Breast epithelium (tissue), 4 donors: ENCODE results near the gene BCL11B. TPM values are rescaled to one million over a fixed set of nuclear protein-coding genes. Genes with fewer than 3 reads are reported as not detected.

Experiments used
- DNase-seq, 2 donors: peaks; one replicate each; pipeline ENCODE4 v3.0.0-alpha.2; 2019; ENCODE audit warnings: low spot score in 2 of 2
- H3K27ac ChIP-seq, 2 donors: fragments of 200-600 bp; sonication (generic) in 1 of 2; one replicate each; pipeline ENCODE4 v1.5.1; 2016 to 2019; ENCODE audit warnings: mild to moderate bottlenecking in 1 of 2
- H3K27me3 ChIP-seq, 2 donors: fragments of 200-600 bp; sonication (generic) in 1 of 2; one replicate each; pipeline versions ENCODE4 v1.5.1 to v1.6.0; 2017 to 2019; ENCODE audit warnings: control low read depth in 1 of 2, mild to moderate bottlenecking in 1 of 2
- H3K36me3 ChIP-seq: fragments of 200-600 bp; one replicate; pipeline ENCODE4 v1.5.1; 2019
- H3K4me1 ChIP-seq, 2 donors: fragments of 200-600 bp; sonication (generic); one replicate each; pipeline ENCODE4 v1.5.1; 2016 to 2019; ENCODE audit warnings: control low read depth in 1 of 2
- H3K4me3 ChIP-seq, 3 donors: fragments of 200-600 bp; sonication (generic); 1 replicate in 2 of 3; 2 replicates in 1 of 3; pipeline ENCODE4 v1.5.1; 2016 to 2019; ENCODE audit warnings: mild to moderate bottlenecking in 3 of 3, moderate library complexity in 2 of 3
- H3K9me3 ChIP-seq, 2 donors: fragments of 200-600 bp; sonication (generic) in 1 of 2; one replicate each; pipeline ENCODE4 v1.5.1; 2016 to 2019; ENCODE audit warnings: control low read depth in 1 of 2
- POLR2A ChIP-seq: fragments of 450-650 bp; IDR thresholded peaks from one replicate; pipeline ENCODE4 v1.6.1; 2016; ENCODE audit warnings: antibody characterized with exemption, mild to moderate bottlenecking, moderate library complexity
- POLR2AphosphoS5 ChIP-seq, 3 donors: sonication (generic); formaldehyde crosslinking; IDR thresholded peaks; one replicate each; pipeline ENCODE4 v1.6.1; 2017; ENCODE audit warnings: antibody characterized with exemption in 3 of 3
- intact Hi-C: fragments of 100-400 bp; cut with DNase I; formaldehyde crosslinking; loops from one replicate; pipeline ENCODE4 v1.15.1; 2023; ENCODE audit warnings: low total_unique reads
- total RNA-seq, 3 donors: library from RNA; depleted of rRNA; stranded (reverse); fragments of >200 nt; gene quantifications; one replicate each; pipeline ENCODE4 v1.1.0, GENCODE V29; 2016
- TF ChIP-seq, protein P1 (sequence below), 3 donors: fragments of 450-650 bp; IDR thresholded peaks; one replicate each; pipeline ENCODE4 v1.5.1; 2016 to 2017; ENCODE audit warnings: antibody characterized with exemption in 3 of 3, mild to moderate bottlenecking in 3 of 3, moderate library complexity in 3 of 3

Gene BCL11B
- total RNA-seq, 3 donors from 2014 or later, result 0.96 to 3.9 (median 2.6) TPM

DNA sequence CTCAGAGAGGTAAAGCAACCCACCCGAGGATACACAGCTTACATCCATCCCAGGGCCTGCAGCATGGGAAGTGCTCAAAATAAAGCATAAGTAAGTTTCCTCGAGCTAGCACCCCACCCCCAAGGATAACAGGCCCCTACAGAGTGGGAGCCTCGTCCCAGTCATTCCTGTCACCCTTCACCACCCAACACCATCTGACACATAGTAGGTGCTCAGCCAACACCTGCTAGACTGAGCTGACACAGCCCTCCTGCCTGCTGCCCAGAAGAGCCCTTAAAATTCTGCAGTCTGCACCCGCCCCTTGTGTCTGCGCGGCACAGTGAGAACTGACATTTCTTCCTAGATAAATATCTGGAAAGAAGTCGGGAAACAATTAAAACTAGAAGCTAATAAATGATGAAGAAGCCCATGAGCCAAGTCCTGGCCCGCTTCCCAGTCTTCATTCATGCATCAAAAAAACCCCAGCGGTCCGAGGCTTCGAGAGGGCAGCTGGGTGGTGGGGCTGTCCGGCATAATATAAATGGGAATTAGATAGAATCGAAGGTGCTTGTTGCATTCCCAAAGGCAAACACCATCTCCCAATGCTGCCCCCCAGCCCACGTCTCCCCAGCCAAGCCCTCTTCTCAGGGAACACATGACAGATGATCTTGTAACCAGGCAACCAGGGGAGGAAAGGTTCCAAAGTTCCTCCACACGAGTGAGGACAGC lies 76.2 kb downstream of the BCL11B start:
- TF ChIP-seq POLR2AphosphoS5 (IDR thresholded peaks at IDR 0.05) (no peak), POLR2A (no peak)
- TF ChIP-seq, protein P1, sequence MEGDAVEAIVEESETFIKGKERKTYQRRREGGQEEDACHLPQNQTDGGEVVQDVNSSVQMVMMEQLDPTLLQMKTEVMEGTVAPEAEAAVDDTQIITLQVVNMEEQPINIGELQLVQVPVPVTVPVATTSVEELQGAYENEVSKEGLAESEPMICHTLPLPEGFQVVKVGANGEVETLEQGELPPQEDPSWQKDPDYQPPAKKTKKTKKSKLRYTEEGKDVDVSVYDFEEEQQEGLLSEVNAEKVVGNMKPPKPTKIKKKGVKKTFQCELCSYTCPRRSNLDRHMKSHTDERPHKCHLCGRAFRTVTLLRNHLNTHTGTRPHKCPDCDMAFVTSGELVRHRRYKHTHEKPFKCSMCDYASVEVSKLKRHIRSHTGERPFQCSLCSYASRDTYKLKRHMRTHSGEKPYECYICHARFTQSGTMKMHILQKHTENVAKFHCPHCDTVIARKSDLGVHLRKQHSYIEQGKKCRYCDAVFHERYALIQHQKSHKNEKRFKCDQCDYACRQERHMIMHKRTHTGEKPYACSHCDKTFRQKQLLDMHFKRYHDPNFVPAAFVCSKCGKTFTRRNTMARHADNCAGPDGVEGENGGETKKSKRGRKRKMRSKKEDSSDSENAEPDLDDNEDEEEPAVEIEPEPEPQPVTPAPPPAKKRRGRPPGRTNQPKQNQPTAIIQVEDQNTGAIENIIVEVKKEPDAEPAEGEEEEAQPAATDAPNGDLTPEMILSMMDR (IDR thresholded peaks at IDR 0.05), result no peak
- no peaks in the 10 kb centered on the region for H3K36me3 ChIP-seq
- no peak overlapping the region for H3K4me3 ChIP-seq
- no peak overlapping the region for H3K27ac ChIP-seq
- no peaks in the 10 kb centered on the region for H3K9me3 ChIP-seq
- intact Hi-C loops, result no loop called here
- no peak for DNase-seq
- no peaks in the 10 kb centered on the region for H3K27me3 ChIP-seq
- no peaks in the 10 kb centered on the region for H3K4me1 ChIP-seq

DNA sequence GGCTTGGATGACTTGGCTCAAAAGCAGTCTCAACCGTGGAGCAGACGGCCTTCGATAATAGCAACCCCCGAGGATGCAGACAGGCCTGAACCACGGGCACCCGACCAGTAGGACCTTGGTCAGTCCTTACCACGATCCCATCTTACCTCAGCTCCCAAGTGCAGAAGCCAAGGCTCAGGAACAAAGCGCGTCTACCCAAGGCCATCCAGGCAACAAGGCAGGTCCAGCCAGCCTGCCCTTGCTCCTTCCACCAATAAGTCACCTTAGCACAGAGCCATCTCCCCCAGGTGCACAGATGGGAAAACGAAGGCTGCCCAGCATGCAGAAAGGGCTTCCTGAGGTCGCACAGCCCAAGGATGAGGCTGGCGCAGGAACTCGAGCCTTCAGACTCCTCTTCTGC lies 77.3 kb downstream of the BCL11B start:
- TF ChIP-seq, protein P1 (IDR thresholded peaks at IDR 0.05), result no peak
- TF ChIP-seq POLR2A, result no peak
- TF ChIP-seq POLR2AphosphoS5 (IDR thresholded peaks at IDR 0.05), result no peak
- intact Hi-C loops, result no loop called here
- no peaks in the 10 kb centered on the region for H3K9me3 ChIP-seq
- H3K27me3 ChIP-seq, result no peaks in the 10 kb centered on the region
- no peak for DNase-seq
- no peaks in the 10 kb centered on the region for H3K4me1 ChIP-seq
- no peak overlapping the region for H3K27ac ChIP-seq
- H3K36me3 ChIP-seq, result no peaks in the 10 kb centered on the region
- H3K4me3 ChIP-seq, result no peak overlapping the region

DNA sequence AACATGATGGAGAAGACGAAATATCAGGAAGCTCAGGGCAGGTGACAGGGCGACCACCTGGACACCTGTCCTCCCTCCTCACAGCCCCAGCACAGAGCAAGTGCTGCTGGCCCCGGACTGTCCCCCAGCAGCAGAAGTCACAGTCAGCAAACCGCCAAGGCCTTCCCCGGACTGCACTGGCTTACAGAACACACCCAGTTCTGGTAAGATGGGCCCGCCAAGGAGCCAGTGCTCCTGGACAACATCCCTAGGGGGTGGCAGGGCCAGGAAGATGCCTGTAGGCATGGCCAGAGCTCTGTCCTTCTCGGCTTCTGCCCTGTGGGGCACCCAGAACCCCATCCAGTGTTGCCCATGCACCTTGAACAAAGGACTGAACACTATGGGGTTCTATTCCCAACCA lies 77.9 kb downstream of the BCL11B start:
- no peak for DNase-seq
- Histone ChIP-seq H3K27ac (no peak overlapping the region), H3K27me3 (no peaks in the 10 kb centered on the region), H3K36me3 (no peaks in the 10 kb centered on the region), H3K4me3 (no peak overlapping the region), H3K4me1 (no peaks in the 10 kb centered on the region), H3K9me3 (no peaks in the 10 kb centered on the region)
- no peak for TF ChIP-seq POLR2A
- intact Hi-C loops, result no loop called here

DNA sequence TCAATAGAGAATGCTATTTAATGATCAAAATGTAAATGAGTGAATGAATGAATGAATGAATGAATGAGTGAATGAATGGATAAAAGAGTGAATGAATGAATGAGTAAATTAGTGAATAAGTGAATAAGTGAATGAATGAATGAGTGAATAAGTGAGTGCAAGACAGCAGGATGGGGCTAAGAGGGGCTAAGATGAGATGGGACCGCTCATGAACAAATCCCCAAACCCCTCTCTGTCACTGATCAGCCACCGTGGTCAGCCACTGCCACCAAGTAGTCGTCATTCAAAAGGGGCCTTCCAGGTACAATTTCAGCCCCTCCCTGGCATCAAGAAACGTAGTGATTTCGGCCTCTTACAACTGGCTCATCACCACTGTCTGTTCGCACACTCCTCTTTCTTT lies 79.2 kb downstream of the BCL11B start:
- intact Hi-C loops, result no loop called here
- Histone ChIP-seq H3K9me3 (no peaks in the 10 kb centered on the region), H3K27ac (no peak overlapping the region), H3K36me3 (no peaks in the 10 kb centered on the region), H3K4me3 (peak overlapping the region in 1 of 3 donors; percentile 65), H3K4me1 (no peaks in the 10 kb centered on the region), H3K27me3 (no peaks in the 10 kb centered on the region)
- TF ChIP-seq, protein P1 (IDR thresholded peaks at IDR 0.05), result no peak
- no peak for TF ChIP-seq POLR2AphosphoS5 (IDR thresholded peaks at IDR 0.05)
- no peak for TF ChIP-seq POLR2A
- no peak for DNase-seq

DNA sequence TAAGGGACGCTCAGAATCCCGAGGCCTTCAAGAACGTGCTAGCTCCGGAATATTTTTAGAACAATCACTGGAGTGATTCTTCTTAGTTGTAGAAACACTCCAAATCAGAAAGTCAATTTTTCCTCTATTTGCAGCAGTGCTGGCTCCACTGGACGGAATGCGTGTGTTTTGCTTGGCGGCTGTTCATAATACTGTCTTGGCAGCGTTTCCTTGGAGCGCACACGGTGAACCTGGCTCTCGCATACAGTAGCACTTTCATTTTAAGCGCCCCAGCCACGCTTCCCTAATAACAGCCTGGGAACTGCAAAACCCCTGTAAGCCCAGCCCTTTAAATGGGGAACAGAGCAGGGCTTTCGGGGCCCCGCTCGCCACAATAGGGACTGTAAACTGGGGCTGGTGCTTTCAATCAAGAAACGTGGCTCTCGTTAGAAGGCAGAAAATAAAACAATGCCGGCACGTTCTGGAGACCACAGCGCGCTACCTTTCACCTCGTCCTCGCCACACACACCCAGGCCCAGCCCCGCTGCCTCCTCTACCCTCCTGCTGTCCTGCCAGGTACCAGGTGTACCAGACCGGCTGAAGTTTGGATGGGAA lies 79.9 kb downstream of the BCL11B start:
- intact Hi-C loops, result no loop called here
- TF ChIP-seq POLR2AphosphoS5 (IDR thresholded peaks at IDR 0.05), result no peak
- H3K9me3 ChIP-seq, result no peaks in the 10 kb centered on the region
- H3K27me3 ChIP-seq, result no peaks in the 10 kb centered on the region
- no peaks in the 10 kb centered on the region for H3K4me1 ChIP-seq
- peak overlapping the region; percentile 53 to 69 for H3K27ac ChIP-seq
- peak overlapping the region; percentile 26 to 65 (median 50) for H3K4me3 ChIP-seq
- DNase-seq, result peak; percentile 43 to 62
- H3K36me3 ChIP-seq, result no peaks in the 10 kb centered on the region

DNA sequence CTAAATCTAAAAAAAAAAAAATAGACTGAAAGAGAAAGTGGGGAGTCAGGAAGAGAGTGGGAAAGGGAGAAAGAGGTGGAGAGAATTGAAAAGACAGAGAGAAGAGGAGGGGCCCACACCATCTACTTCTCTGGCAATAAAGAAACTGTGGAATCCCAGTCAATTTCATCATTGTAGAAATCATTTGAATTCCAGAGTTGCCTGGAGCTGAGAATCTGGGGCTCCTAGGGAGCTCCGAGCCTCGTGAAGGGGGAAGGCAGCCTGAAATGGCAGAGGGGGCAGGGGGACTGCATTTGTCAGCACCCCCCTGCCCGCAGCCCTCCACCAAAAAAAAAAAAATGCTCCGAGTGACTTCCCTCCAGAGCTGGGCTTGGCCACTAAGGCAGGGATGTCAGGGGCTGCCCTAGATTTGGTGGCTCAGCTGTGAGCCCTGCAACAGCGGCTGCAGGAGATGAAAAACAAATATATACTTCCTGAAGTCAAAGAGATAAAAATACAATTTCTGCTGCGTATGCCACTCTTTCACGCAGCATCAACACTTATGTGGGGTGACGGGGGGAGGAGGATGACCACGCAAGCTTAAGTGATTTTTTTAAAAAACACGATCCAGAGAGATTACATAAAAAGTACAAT lies 80.5 kb downstream of the BCL11B start:
- Histone ChIP-seq H3K4me3 (peak overlapping the region; percentile 26 to 65 (median 50)), H3K27ac (peak overlapping the region; percentile 53 to 69), H3K9me3 (no peaks in the 10 kb centered on the region), H3K36me3 (no peaks in the 10 kb centered on the region), H3K4me1 (no peaks in the 10 kb centered on the region), H3K27me3 (no peaks in the 10 kb centered on the region)
- DNase-seq, result no peak
- intact Hi-C loops, result no loop called here
- TF ChIP-seq, protein P1 (IDR thresholded peaks at IDR 0.05), result no peak
- TF ChIP-seq POLR2AphosphoS5 (IDR thresholded peaks at IDR 0.05), result no peak
- no peak for TF ChIP-seq POLR2A
